ENCODE results near the gene DUSP16.
"Not testable (repeated sequence)": the region's sequence is repeated elsewhere in the genome, so short reads cannot be mapped to it uniquely, and the experiment has no call there.

Gene DUSP16

GRCh38 chr12:12502130-12502814 lies 60.4 kb downstream of the DUSP16 start:
- in situ Hi-C loops (cut with MboI; ENCODE audit: low sequenced_read_pairs) = not testable (repeated sequence)

GRCh38 chr12:12501121-12501520 lies 61.5 kb downstream of the DUSP16 start:
- in situ Hi-C loops (cut with MboI; ENCODE audit: low sequenced_read_pairs) = no loop called here

- in situ Hi-C loops (cut with MboI; ENCODE audit: low sequenced_read_pairs) = no loop called here
These were observed 62.6 kb downstream of the DUSP16 start for GRCh38 chr12:12499909-12500604.

GRCh38 chr12:12498210-12498609 lies 64.5 kb downstream of the DUSP16 start:
- in situ Hi-C loops (cut with MboI; ENCODE audit: low sequenced_read_pairs) = no loop called here

- in situ Hi-C loops (cut with MboI; ENCODE audit: low sequenced_read_pairs) = no loop called here
These were observed 67.1 kb downstream of the DUSP16 start for GRCh38 chr12:12495536-12495935.

GRCh38 chr12:12492547-12492946 lies 70.1 kb downstream of the DUSP16 start:
- in situ Hi-C loops (cut with MboI; ENCODE audit: low sequenced_read_pairs) = no loop called here

- in situ Hi-C loops (cut with MboI; ENCODE audit: low sequenced_read_pairs) = no loop called here
These were observed 71.1 kb downstream of the DUSP16 start for GRCh38 chr12:12491606-12492005.

- in situ Hi-C loops (cut with MboI; ENCODE audit: low sequenced_read_pairs) = no loop called here
These were observed 73.7 kb downstream of the DUSP16 start for GRCh38 chr12:12488823-12489550.

- in situ Hi-C loops (cut with MboI; ENCODE audit: low sequenced_read_pairs) = no loop called here
These were observed 74.4 kb downstream of the DUSP16 start for GRCh38 chr12:12488296-12488695.

GRCh38 chr12:12487490-12487889 lies 75.2 kb downstream of the DUSP16 start:
- in situ Hi-C loops (cut with MboI; ENCODE audit: low sequenced_read_pairs) = no loop called here

- in situ Hi-C loops (cut with MboI; ENCODE audit: low sequenced_read_pairs) = no loop called here
These were observed 75.9 kb downstream of the DUSP16 start for GRCh38 chr12:12486661-12487240.

GRCh38 chr12:12483438-12483837 lies 79.2 kb downstream of the DUSP16 start:
- in situ Hi-C loops (cut with MboI; ENCODE audit: low sequenced_read_pairs) = no loop called here

- in situ Hi-C loops (cut with MboI; ENCODE audit: low sequenced_read_pairs) = no loop called here
These were observed 79.7 kb downstream of the DUSP16 start for GRCh38 chr12:12482959-12483358.

GRCh38 chr12:12482150-12482761 lies 80.4 kb downstream of the DUSP16 start:
- in situ Hi-C loops (cut with MboI; ENCODE audit: low sequenced_read_pairs) = no loop called here

- in situ Hi-C loops (cut with MboI; ENCODE audit: low sequenced_read_pairs) = no loop called here
These were observed 81.0 kb downstream of the DUSP16 start for GRCh38 chr12:12481631-12482030.

- in situ Hi-C loops (cut with MboI; ENCODE audit: low sequenced_read_pairs) = no loop called here
These were observed 82.6 kb downstream of the DUSP16 start for GRCh38 chr12:12480074-12480473.

- in situ Hi-C loops (cut with MboI; ENCODE audit: low sequenced_read_pairs) = no loop called here
These were observed 85.2 kb downstream of the DUSP16 start for GRCh38 chr12:12477532-12477890.

GRCh38 chr12:12476857-12477531 lies 85.7 kb downstream of the DUSP16 start:
- in situ Hi-C loops (cut with MboI; ENCODE audit: low sequenced_read_pairs) = no loop called here

GRCh38 chr12:12474931-12475795 lies 87.5 kb downstream of the DUSP16 start:
- in situ Hi-C loops (cut with MboI; ENCODE audit: low sequenced_read_pairs) = no loop called here

- in situ Hi-C loops (cut with MboI; ENCODE audit: low sequenced_read_pairs) = no loop called here
These were observed 88.2 kb downstream of the DUSP16 start for GRCh38 chr12:12474471-12474928.
